ENCODE results near the gene FAM209B. TPM values are rescaled to one million over a fixed set of nuclear protein-coding genes. Genes with fewer than 3 reads are reported as not detected.
"Not testable (repeated sequence)": the region's sequence is repeated elsewhere in the genome, so short reads cannot be mapped to it uniquely, and the experiment has no call there.

Gene FAM209B
- polyA plus RNA-seq, 1 donor from 2014 or later: 1.1 TPM

DNA sequence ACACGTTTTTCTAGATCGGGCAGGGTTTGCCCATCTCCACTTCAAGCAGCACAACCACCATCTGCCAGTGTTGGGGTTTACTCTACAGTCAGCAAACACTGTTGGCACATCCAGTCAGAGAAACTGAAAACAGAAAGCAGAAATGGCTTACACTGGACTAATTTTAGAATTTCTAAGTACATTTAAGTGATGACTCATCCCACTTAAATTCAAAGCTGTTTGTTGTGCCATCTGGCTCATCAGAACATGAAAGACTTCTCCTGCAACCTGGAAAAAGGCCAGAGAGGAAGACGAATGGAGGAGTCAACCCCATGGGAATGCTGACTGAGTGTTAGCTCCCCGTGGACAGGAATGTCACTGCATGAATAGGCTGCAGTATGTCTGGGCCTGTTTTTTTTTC, 21.8 kb downstream of the FAM209B start:
- no peaks in the 10 kb centered on the region for H3K9me2 ChIP-seq (ENCODE audit: insufficient read depth, low read length)
- no peak for TF ChIP-seq RAD21 (conservative IDR thresholded peaks at IDR 0.05)
- TF ChIP-seq TAF1 (IDR thresholded peaks at IDR 0.05; ENCODE audit: low read depth): no peak
- no peak for TF ChIP-seq REST (IDR thresholded peaks at IDR 0.05; ENCODE audit: borderline replicate concordance)
- TF ChIP-seq POLR2AphosphoS5 (IDR thresholded peaks at IDR 0.05): no peak
- no peak for TF ChIP-seq SMC3 (conservative IDR thresholded peaks at IDR 0.05; ENCODE audit: poor library complexity)
- TF ChIP-seq EP300 (conservative IDR thresholded peaks at IDR 0.05; ENCODE audit: poor library complexity, severe bottlenecking): no peak
- no peak for TF ChIP-seq CTCF (IDR thresholded peaks at IDR 0.05; ENCODE audit: poor library complexity, severe bottlenecking)
- TF ChIP-seq EZH2 (IDR thresholded peaks at IDR 0.05; ENCODE audit: borderline replicate concordance, insufficient read depth, low read length, poor library complexity, severe bottlenecking): no peak
- no peak for TF ChIP-seq MXI1 (conservative IDR thresholded peaks at IDR 0.05; ENCODE audit: poor library complexity, severe bottlenecking)
- no peak overlapping the region for H3K4me3 ChIP-seq (ENCODE audit: low read length)
- H3K79me2 ChIP-seq (replicated peaks; ENCODE audit: insufficient read depth, low read length): no peaks in the 10 kb centered on the region
- H4K20me1 ChIP-seq (ENCODE audit: insufficient read depth): no peaks in the 10 kb centered on the region
- no peak overlapping the region for H3K27ac ChIP-seq (ENCODE audit: low read length)
- H2AFZ ChIP-seq (ENCODE audit: low read depth, low read length): no peak overlapping the region
- no peaks in the 10 kb centered on the region for H3F3A ChIP-seq (ENCODE audit: insufficient read depth, low read length, poor library complexity, severe bottlenecking)
- no peaks in the 10 kb centered on the region for H3K36me3 ChIP-seq (ENCODE audit: insufficient read depth, low read length)
- no peaks in the 10 kb centered on the region for H3K27me3 ChIP-seq (ENCODE audit: insufficient read depth, low read depth, low read length)
- H3K4me2 ChIP-seq (ENCODE audit: low read length): no peak overlapping the region
- no peaks in the 10 kb centered on the region for H3K9me3 ChIP-seq (ENCODE audit: low read length)
- H3K9ac ChIP-seq (ENCODE audit: low read length): no peak overlapping the region

DNA sequence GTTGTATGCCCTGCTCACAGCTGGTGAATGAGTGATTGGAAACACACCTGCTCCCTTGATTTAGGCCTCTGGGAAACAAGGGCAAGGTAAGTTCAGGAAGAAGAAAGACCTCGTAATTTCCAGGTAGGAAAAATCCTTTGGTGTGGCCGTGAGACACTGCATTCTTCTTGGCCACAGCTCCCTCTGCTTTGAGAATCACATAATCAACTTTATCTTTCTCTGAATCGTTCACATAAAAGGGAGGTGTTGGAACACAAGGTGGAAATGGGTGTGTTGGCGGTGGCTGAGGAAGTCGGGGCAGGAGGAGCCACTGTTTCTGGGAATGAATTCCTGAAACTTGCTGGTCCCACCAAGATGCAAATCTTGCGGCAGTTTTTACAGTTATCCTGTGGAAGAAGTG, 25.9 kb downstream of the FAM209B start:
- Histone ChIP-seq H3K4me2 (ENCODE audit: low read length) (no peak overlapping the region), H3K9me2 (ENCODE audit: insufficient read depth, low read length) (no peaks in the 10 kb centered on the region), H2AFZ (ENCODE audit: low read depth, low read length) (no peak overlapping the region), H3F3A (ENCODE audit: insufficient read depth, low read length, poor library complexity, severe bottlenecking) (no peaks in the 10 kb centered on the region), H4K20me1 (ENCODE audit: insufficient read depth) (no peaks in the 10 kb centered on the region), H3K4me3 (ENCODE audit: low read length) (no peak overlapping the region), H3K79me2 (replicated peaks; ENCODE audit: insufficient read depth, low read length) (no peaks in the 10 kb centered on the region), H3K9me3 (ENCODE audit: low read length) (no peaks in the 10 kb centered on the region), H3K27ac (ENCODE audit: low read length) (no peak overlapping the region), H3K27me3 (ENCODE audit: insufficient read depth, low read depth, low read length) (no peaks in the 10 kb centered on the region), H3K9ac (ENCODE audit: low read length) (no peak overlapping the region), H3K36me3 (ENCODE audit: insufficient read depth, low read length) (no peaks in the 10 kb centered on the region)
- TF ChIP-seq SMC3 (conservative IDR thresholded peaks at IDR 0.05; ENCODE audit: poor library complexity) (no peak), CTCF (IDR thresholded peaks at IDR 0.05; ENCODE audit: poor library complexity, severe bottlenecking) (no peak), EP300 (conservative IDR thresholded peaks at IDR 0.05; ENCODE audit: poor library complexity, severe bottlenecking) (no peak), RAD21 (conservative IDR thresholded peaks at IDR 0.05) (no peak), REST (IDR thresholded peaks at IDR 0.05; ENCODE audit: borderline replicate concordance) (no peak), EZH2 (IDR thresholded peaks at IDR 0.05; ENCODE audit: borderline replicate concordance, insufficient read depth, low read length, poor library complexity, severe bottlenecking) (no peak), TAF1 (IDR thresholded peaks at IDR 0.05; ENCODE audit: low read depth) (no peak), POLR2AphosphoS5 (IDR thresholded peaks at IDR 0.05) (no peak), MXI1 (conservative IDR thresholded peaks at IDR 0.05; ENCODE audit: poor library complexity, severe bottlenecking) (no peak)

GRCh38 chr20:56564526-56564925, 31.5 kb downstream of the FAM209B start:
- H3K27me3 ChIP-seq (ENCODE audit: insufficient read depth, low read depth, low read length); H3K4me2 ChIP-seq (ENCODE audit: low read length); H3K9ac ChIP-seq (ENCODE audit: low read length); H3K36me3 ChIP-seq (ENCODE audit: insufficient read depth, low read length); H3K79me2 ChIP-seq (replicated peaks; ENCODE audit: insufficient read depth, low read length); H3F3A ChIP-seq (ENCODE audit: insufficient read depth, low read length, poor library complexity, severe bottlenecking); H3K9me3 ChIP-seq (ENCODE audit: low read length); H3K27ac ChIP-seq (ENCODE audit: low read length); H3K4me3 ChIP-seq (ENCODE audit: low read length); H3K9me2 ChIP-seq (ENCODE audit: insufficient read depth, low read length); H4K20me1 ChIP-seq (ENCODE audit: insufficient read depth); H2AFZ ChIP-seq (ENCODE audit: low read depth, low read length): not testable (repeated sequence)

All from neural cell (in vitro differentiated cells).